ENCODE measurements around the gene TOX2. TPM values are rescaled to one million over a fixed set of nuclear protein-coding genes. Genes with fewer than 3 reads are reported as not detected.

TOX2 gene
- total RNA-seq, 1 experiment from 2014 or later, result 1.8 TPM

DNA sequence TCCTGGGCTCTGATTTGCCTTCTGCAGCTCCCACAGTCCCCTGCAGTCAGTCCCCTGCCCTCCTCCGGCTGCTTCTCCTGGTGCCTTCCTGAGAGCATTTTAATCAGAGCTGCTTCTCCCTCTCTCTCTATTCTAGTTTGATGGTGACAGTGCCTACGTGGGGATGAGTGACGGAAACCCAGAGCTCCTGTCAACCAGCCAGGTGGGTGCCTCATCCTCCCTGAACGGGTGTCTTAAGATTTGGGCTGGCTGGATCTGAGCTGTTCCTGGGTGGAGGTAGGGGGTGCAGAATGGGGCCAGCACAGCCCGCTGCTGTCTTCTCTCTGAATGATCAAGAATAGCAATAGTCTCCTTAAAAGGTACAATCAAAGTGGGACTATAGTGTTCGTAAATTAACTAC is 58.6 kb downstream of the TOX2 start:
- Histone ChIP-seq H4K20me1 (ENCODE audit: low read length) (no peaks in the 10 kb centered on the region), H3F3A (ENCODE audit: low read length, unreplicated experiment) (no peaks in the 10 kb centered on the region), H2AFZ (ENCODE audit: low read length) (no peak overlapping the region), H3K4me3 (ENCODE audit: low read length) (no peak overlapping the region), H3K9ac (ENCODE audit: low read length) (no peak overlapping the region), H3K9me2 (replicated peaks; ENCODE audit: low read length) (no peaks in the 10 kb centered on the region), H3K4me2 (ENCODE audit: low read length) (no peak overlapping the region), H3K36me3 (ENCODE audit: low read depth, low read length) (no peaks in the 10 kb centered on the region; the same call in 1 of the 2 replicates), H3K27me3 (ENCODE audit: low read length) (no peaks in the 10 kb centered on the region), H3K4me1 (ENCODE audit: insufficient read depth, low read length) (peaks cover 16% of the 10 kb centered on the region), H3K79me2 (ENCODE audit: low read length) (no peaks in the 10 kb centered on the region), H3K9me3 (ENCODE audit: low read length) (no peaks in the 10 kb centered on the region), H3K27ac (ENCODE audit: low read length) (no peak overlapping the region)
- TF ChIP-seq EZH2phosphoT487 (IDR thresholded peaks at IDR 0.05; ENCODE audit: borderline replicate concordance, low read length) (no peak), EZH2 (IDR thresholded peaks at IDR 0.05; ENCODE audit: low read length, unreplicated experiment) (no peak)
- TF ChIP-seq, protein P1, sequence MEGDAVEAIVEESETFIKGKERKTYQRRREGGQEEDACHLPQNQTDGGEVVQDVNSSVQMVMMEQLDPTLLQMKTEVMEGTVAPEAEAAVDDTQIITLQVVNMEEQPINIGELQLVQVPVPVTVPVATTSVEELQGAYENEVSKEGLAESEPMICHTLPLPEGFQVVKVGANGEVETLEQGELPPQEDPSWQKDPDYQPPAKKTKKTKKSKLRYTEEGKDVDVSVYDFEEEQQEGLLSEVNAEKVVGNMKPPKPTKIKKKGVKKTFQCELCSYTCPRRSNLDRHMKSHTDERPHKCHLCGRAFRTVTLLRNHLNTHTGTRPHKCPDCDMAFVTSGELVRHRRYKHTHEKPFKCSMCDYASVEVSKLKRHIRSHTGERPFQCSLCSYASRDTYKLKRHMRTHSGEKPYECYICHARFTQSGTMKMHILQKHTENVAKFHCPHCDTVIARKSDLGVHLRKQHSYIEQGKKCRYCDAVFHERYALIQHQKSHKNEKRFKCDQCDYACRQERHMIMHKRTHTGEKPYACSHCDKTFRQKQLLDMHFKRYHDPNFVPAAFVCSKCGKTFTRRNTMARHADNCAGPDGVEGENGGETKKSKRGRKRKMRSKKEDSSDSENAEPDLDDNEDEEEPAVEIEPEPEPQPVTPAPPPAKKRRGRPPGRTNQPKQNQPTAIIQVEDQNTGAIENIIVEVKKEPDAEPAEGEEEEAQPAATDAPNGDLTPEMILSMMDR (conservative IDR thresholded peaks at IDR 0.05; ENCODE audit: low read depth, low read length), result no peak
- DNase-seq (no peak), ATAC-seq (no peak)
- intact Hi-C loops (cut with micrococcal nuclease), result no loop called here
- CTCF ChIA-PET, result no interaction called here
- no TSS peak for BruUV-seq (replicated peaks)
- POLR2A ChIA-PET (ENCODE audit: unreplicated experiment), result no interaction called here

DNA sequence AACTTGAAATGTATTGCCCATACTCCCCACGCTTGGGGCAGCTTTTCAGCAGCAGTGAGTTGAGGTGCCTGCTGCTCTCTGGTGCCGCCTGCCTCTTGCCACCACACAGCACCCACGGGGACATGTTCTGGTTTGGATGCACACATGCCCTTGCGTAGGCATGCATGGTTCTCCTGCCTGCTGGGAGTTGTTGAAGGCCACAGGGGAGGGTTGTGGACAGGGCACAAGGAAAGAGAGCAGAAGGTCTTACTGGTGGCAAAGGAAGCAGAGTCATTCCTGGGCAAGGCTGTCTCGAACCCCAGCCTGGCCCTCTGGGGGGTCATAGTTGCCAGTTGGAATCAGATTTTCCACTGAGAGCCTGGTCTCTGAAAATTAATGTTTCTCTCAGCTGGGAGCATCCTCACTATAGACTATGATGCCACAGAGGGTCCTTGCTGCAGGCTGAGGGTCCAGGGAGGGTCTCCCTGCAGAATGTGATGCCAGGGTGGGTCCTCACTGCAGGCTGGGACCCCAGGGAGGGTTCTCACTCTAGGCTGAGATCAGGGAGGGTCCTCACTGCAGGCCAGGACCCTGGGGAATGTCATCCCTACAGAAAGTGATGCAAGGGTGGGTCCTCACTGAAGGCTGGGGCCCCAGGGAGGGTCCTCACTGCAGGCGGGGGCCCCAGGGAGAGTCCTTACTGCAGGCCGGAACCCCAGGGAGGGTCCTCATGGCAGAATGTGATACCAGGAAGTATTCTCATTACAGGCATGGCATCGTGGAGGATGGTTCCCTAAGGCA is 59.2 kb downstream of the TOX2 start:
- intact Hi-C loops (cut with micrococcal nuclease), result loop anchor here (2.0 kb wide), 1 partner anchor 35 kb away; no protein-coding TSS in a partner anchor
- Histone ChIP-seq H3K36me3 (ENCODE audit: low read depth, low read length) (no peaks in the 10 kb centered on the region; the same call in 1 of the 2 replicates), H3K9me2 (replicated peaks; ENCODE audit: low read length) (no peaks in the 10 kb centered on the region), H3F3A (ENCODE audit: low read length, unreplicated experiment) (no peaks in the 10 kb centered on the region), H3K9ac (ENCODE audit: low read length) (no peak overlapping the region), H3K4me2 (ENCODE audit: low read length) (no peak overlapping the region), H4K20me1 (ENCODE audit: low read length) (no peaks in the 10 kb centered on the region), H3K27ac (ENCODE audit: low read length) (no peak overlapping the region), H3K4me3 (ENCODE audit: low read length) (no peak overlapping the region), H3K4me1 (ENCODE audit: insufficient read depth, low read length) (peaks cover 16% of the 10 kb centered on the region), H3K79me2 (ENCODE audit: low read length) (no peaks in the 10 kb centered on the region), H2AFZ (ENCODE audit: low read length) (no peak overlapping the region), H3K27me3 (ENCODE audit: low read length) (no peaks in the 10 kb centered on the region), H3K9me3 (ENCODE audit: low read length) (no peaks in the 10 kb centered on the region)
- ATAC-seq (no peak), DNase-seq (no peak)
- no TSS peak for BruUV-seq (replicated peaks)
- ChIA-PET POLR2A (ENCODE audit: unreplicated experiment) (no interaction called here), CTCF (no interaction called here)
- TF ChIP-seq, protein P1 (conservative IDR thresholded peaks at IDR 0.05; ENCODE audit: low read depth, low read length), result no peak
- TF ChIP-seq EZH2phosphoT487 (IDR thresholded peaks at IDR 0.05; ENCODE audit: borderline replicate concordance, low read length) (no peak), EZH2 (IDR thresholded peaks at IDR 0.05; ENCODE audit: low read length, unreplicated experiment) (no peak)

GRCh38 chr20:43974695-43975094 is 60.0 kb downstream of the TOX2 start:
- Histone ChIP-seq H3K4me2 (ENCODE audit: low read length) (peak overlapping the region; percentile 62), H4K20me1 (ENCODE audit: low read length) (no peaks in the 10 kb centered on the region), H3K27me3 (ENCODE audit: low read length) (no peaks in the 10 kb centered on the region), H3K9me3 (ENCODE audit: low read length) (no peaks in the 10 kb centered on the region), H3F3A (ENCODE audit: low read length, unreplicated experiment) (no peaks in the 10 kb centered on the region), H3K79me2 (ENCODE audit: low read length) (no peaks in the 10 kb centered on the region), H3K36me3 (ENCODE audit: low read depth, low read length) (no peaks in the 10 kb centered on the region; the same call in 1 of the 2 replicates), H3K4me1 (ENCODE audit: insufficient read depth, low read length) (peaks cover 16% of the 10 kb centered on the region), H3K27ac (ENCODE audit: low read length) (peak overlapping the region; percentile 72), H2AFZ (ENCODE audit: low read length) (no peak overlapping the region), H3K9ac (ENCODE audit: low read length) (peak overlapping the region; percentile 14; the same call in 1 of the 2 replicates), H3K9me2 (replicated peaks; ENCODE audit: low read length) (no peaks in the 10 kb centered on the region), H3K4me3 (ENCODE audit: low read length) (no peak overlapping the region)
- POLR2A ChIA-PET (ENCODE audit: unreplicated experiment), result no interaction called here
- CTCF ChIA-PET, result no interaction called here
- TSS peak; percentile 100 for BruUV-seq (replicated peaks)
- intact Hi-C loops (cut with micrococcal nuclease), result loop anchor here (1.0 to 2.0 kb wide), 2 partner anchors 19 to 36 kb away; no protein-coding TSS in a partner anchor
- peak; percentile 41 for ATAC-seq
- TF ChIP-seq, protein P1 (conservative IDR thresholded peaks at IDR 0.05; ENCODE audit: low read depth, low read length), result no peak
- TF ChIP-seq EZH2 (IDR thresholded peaks at IDR 0.05; ENCODE audit: low read length, unreplicated experiment) (no peak), EZH2phosphoT487 (IDR thresholded peaks at IDR 0.05; ENCODE audit: borderline replicate concordance, low read length) (no peak)
- no peak for DNase-seq

Data from PC-3 (cell line).